HepG2 (cell line): ENCODE data around the gene ALG11. TPM values are rescaled to one million over a fixed set of nuclear protein-coding genes. Genes with fewer than 3 reads are reported as not detected.
A peak's percentile ranks its signal among the peaks of the same experiment; 100 is the strongest.

ENCODE experiments used
- CTCF ChIP-seq: sonication (generic); formaldehyde crosslinking; IDR thresholded peaks from 2 replicates; pipeline ENCODE4 v1.5.0; 2020; ENCODE audit warnings: mild to moderate bottlenecking, missing genetic modification reagents, moderate library complexity
- FOSL2 ChIP-seq: sonication (generic); formaldehyde crosslinking; IDR thresholded peaks from 2 replicates; pipeline ENCODE4 v1.4.0; 2020; ENCODE audit warnings: missing genetic modification reagents
- HOXA7 ChIP-seq: sonication (generic); formaldehyde crosslinking; IDR thresholded peaks from 2 replicates; pipeline ENCODE4 v1.8.1; 2022; ENCODE audit warnings: mild to moderate bottlenecking, missing genetic modification reagents, moderate library complexity
- IKZF5 ChIP-seq: IDR thresholded peaks from 2 replicates; pipeline ENCODE4 v1.6.1; 2018; ENCODE audit warnings: missing genetic modification reagents, mild to moderate bottlenecking, missing compliant biosample characterization
- RBM22 ChIP-seq: fragments of 200-400 bp; formaldehyde crosslinking; optimal IDR thresholded peaks from 2 replicates; pipeline ENCODE3; 2017; ENCODE audit warnings: mild to moderate bottlenecking, low read length, moderate library complexity
- YEATS2 ChIP-seq: sonication (generic); formaldehyde crosslinking; IDR thresholded peaks from 2 replicates; pipeline ENCODE4 v1.4.0; 2020; ENCODE audit warnings: missing genetic modification reagents, borderline replicate concordance
- ZBTB21 ChIP-seq: sonication (generic); formaldehyde crosslinking; IDR thresholded peaks from 2 replicates; pipeline ENCODE4 v1.4.0; 2020; ENCODE audit warnings: missing genetic modification reagents
- ZNF180 ChIP-seq: sonication (generic); formaldehyde crosslinking; IDR thresholded peaks from 2 replicates; pipeline ENCODE4 v1.4.0; 2020; ENCODE audit warnings: low read depth, missing genetic modification reagents, borderline replicate concordance
- ZNF383 ChIP-seq: sonication (generic); formaldehyde crosslinking; IDR thresholded peaks from 2 replicates; pipeline ENCODE4 v1.4.0; 2020; ENCODE audit warnings: missing genetic modification reagents, mild to moderate bottlenecking, borderline replicate concordance
- ZNF550 ChIP-seq: sonication (generic); formaldehyde crosslinking; IDR thresholded peaks from 2 replicates; pipeline ENCODE4 v1.4.0; 2020; ENCODE audit warnings: mild to moderate bottlenecking, missing genetic modification reagents, borderline replicate concordance
- polyA plus RNA-seq, 8 experiments: library from polyadenylated mRNA; depleted of rRNA in 3 of 8; stranded (reverse) in 7 of 8; unstranded in 1 of 8; fragments of >200 nt; fragmentation: Illumina TruSeq in 4 of 8; extraction: Trizol in 4 of 8; gene quantifications; 2 replicates each; pipeline versions ENCODE4 v1.2.1 to v1.2.3, GENCODE V29; 2011 to 2016; ENCODE audit warnings: low read depth in 4 of 8, missing spikeins in 1 of 8, mixed read lengths in 1 of 8; ENCODE audit not compliant: insufficient read depth in 1 of 8
- total RNA-seq, 5 experiments: library from RNA; depleted of rRNA; stranded (reverse); fragments of >200 nt; fragmentation: Illumina TruSeq; extraction: Trizol; gene quantifications; 2 replicates each; pipeline ENCODE4 v1.2.3, GENCODE V29; 2016; ENCODE audit warnings: low read depth in 1 of 5
- TF ChIP-seq, protein P1 (sequence below): sonication (generic); formaldehyde crosslinking; IDR thresholded peaks from 2 replicates; pipeline ENCODE4 v1.9.0; 2021; ENCODE audit warnings: missing genetic modification reagents, borderline replicate concordance
- TF ChIP-seq, protein P2 (sequence below): sonication (generic); formaldehyde crosslinking; IDR thresholded peaks from 2 replicates; pipeline ENCODE4 v1.5.1; 2020; ENCODE audit warnings: mild to moderate bottlenecking, missing genetic modification reagents
- TF ChIP-seq, protein P3 (sequence below): sonication (generic); formaldehyde crosslinking; IDR thresholded peaks from 2 replicates; pipeline ENCODE4 v1.4.0; 2020; ENCODE audit warnings: low read depth, missing genetic modification reagents

Gene ALG11
- total and polyA plus RNA-seq, 2 of the 13 experiments (the other 11 are each of a cell fraction or from before 2014, with no cell fraction given), result 14.7 to 27.9 TPM

- TF ChIP-seq ZNF550 (CRISPR knock-in tag) (0 out of 2 replicates have a peak, but pooled peaks have one; percentile 62), HOXA7 (CRISPR knock-in tag) (no peak), ZBTB21 (CRISPR knock-in tag) (no peak), ZNF383 (CRISPR knock-in tag) (no peak), CTCF (CRISPR knock-in tag) (peak; percentile 69), YEATS2 (CRISPR knock-in tag) (peak; percentile 39; the same call in 1 of the 2 replicates), RBM22 (peak; percentile 42), ZNF180 (CRISPR knock-in tag) (no peak), IKZF5 (CRISPR knock-in tag) (peak; percentile 47; the same call in 1 of the 2 replicates), FOSL2 (CRISPR knock-in tag) (peak; percentile 63)
- TF ChIP-seq, protein P1, sequence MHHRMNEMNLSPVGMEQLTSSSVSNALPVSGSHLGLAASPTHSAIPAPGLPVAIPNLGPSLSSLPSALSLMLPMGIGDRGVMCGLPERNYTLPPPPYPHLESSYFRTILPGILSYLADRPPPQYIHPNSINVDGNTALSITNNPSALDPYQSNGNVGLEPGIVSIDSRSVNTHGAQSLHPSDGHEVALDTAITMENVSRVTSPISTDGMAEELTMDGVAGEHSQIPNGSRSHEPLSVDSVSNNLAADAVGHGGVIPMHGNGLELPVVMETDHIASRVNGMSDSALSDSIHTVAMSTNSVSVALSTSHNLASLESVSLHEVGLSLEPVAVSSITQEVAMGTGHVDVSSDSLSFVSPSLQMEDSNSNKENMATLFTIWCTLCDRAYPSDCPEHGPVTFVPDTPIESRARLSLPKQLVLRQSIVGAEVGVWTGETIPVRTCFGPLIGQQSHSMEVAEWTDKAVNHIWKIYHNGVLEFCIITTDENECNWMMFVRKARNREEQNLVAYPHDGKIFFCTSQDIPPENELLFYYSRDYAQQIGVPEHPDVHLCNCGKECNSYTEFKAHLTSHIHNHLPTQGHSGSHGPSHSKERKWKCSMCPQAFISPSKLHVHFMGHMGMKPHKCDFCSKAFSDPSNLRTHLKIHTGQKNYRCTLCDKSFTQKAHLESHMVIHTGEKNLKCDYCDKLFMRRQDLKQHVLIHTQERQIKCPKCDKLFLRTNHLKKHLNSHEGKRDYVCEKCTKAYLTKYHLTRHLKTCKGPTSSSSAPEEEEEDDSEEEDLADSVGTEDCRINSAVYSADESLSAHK, result no peak
- TF ChIP-seq, protein P2, sequence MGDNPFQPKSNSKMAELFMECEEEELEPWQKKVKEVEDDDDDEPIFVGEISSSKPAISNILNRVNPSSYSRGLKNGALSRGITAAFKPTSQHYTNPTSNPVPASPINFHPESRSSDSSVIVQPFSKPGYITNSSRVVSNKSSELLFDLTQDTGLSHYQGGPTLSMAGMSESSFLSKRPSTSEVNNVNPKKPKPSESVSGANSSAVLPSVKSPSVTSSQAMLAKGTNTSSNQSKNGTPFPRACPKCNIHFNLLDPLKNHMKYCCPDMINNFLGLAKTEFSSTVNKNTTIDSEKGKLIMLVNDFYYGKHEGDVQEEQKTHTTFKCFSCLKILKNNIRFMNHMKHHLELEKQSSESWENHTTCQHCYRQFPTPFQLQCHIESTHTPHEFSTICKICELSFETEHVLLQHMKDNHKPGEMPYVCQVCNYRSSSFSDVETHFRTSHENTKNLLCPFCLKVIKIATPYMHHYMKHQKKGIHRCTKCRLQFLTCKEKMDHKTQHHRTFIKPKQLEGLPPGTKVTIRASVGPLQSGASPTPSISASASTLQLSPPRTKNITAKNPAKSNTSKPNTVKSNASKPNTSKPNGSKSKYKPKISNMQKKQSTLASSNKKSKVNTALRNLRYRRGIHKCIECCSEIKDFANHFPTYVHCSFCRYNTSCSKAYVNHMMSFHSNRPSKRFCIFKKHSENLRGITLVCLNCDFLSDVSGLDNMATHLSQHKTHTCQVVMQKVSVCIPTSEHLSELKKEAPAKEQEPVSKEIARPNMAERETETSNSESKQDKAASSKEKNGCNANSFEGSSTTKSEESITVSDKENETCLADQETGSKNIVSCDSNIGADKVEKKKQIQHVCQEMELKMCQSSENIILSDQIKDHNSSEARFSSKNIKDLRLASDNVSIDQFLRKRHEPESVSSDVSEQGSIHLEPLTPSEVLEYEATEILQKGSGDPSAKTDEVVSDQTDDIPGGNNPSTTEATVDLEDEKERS (CRISPR knock-in tag), result peak; percentile 41; the same call in 1 of the 2 replicates
- TF ChIP-seq, protein P3, sequence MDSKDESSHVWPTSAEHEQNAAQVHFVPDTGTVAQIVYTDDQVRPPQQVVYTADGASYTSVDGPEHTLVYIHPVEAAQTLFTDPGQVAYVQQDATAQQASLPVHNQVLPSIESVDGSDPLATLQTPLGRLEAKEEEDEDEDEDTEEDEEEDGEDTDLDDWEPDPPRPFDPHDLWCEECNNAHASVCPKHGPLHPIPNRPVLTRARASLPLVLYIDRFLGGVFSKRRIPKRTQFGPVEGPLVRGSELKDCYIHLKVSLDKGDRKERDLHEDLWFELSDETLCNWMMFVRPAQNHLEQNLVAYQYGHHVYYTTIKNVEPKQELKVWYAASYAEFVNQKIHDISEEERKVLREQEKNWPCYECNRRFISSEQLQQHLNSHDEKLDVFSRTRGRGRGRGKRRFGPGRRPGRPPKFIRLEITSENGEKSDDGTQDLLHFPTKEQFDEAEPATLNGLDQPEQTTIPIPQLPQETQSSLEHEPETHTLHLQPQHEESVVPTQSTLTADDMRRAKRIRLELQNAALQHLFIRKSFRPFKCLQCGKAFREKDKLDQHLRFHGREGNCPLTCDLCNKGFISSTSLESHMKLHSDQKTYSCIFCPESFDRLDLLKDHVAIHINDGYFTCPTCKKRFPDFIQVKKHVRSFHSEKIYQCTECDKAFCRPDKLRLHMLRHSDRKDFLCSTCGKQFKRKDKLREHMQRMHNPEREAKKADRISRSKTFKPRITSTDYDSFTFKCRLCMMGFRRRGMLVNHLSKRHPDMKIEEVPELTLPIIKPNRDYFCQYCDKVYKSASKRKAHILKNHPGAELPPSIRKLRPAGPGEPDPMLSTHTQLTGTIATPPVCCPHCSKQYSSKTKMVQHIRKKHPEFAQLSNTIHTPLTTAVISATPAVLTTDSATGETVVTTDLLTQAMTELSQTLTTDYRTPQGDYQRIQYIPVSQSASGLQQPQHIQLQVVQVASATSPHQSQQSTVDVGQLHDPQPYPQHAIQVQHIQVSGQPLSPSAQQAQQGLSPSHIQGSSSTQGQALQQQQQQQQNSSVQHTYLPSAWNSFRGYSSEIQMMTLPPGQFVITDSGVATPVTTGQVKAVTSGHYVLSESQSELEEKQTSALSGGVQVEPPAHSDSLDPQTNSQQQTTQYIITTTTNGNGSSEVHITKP (CRISPR knock-in tag), result peak; percentile 68; the same call in 1 of the 2 replicates
These were observed 40.4 kb upstream of the ALG11 start (continued) for GRCh38 chr13:51971520-51972426.
